CD14-positive monocyte (primary cell): ENCODE measurements around the gene ANKRD10. TPM values are rescaled to one million over a fixed set of nuclear protein-coding genes. Genes with fewer than 3 reads are reported as not detected.

Source experiments
- DNase-seq, 3 donors: peaks; one replicate each; pipeline ENCODE4 v3.0.0-alpha.2; 2011 to 2022
- H2AFZ ChIP-seq: 2 replicates; pipeline ENCODE4 v1.6.0; 2012; ENCODE audit warnings: mild to moderate bottlenecking, low read depth, low read length, inconsistent platforms; ENCODE audit not compliant: insufficient read depth, poor library complexity, severe bottlenecking
- H3K27ac ChIP-seq, 2 donors: 1 replicate in 1 of 2; 2 replicates in 1 of 2; pipeline ENCODE4 v1.5.1; 2012 to 2013; ENCODE audit warnings: low read length in 2 of 2, control low read depth in 1 of 2, inconsistent platforms in 1 of 2, low read depth in 1 of 2, mild to moderate bottlenecking in 1 of 2
- H3K27me3 ChIP-seq, 2 donors: one replicate each; pipeline versions ENCODE4 v1.6.0 to v1.6.1; 2011 to 2013; ENCODE audit warnings: low read length in 2 of 2; ENCODE audit not compliant: control insufficient read depth in 2 of 2, insufficient read depth in 2 of 2
- H3K36me3 ChIP-seq, 2 donors: replicated peaks in 1 of 2; 1 replicate in 1 of 2; 2 replicates in 1 of 2; pipeline versions ENCODE4 v1.5.1 to v1.6.1; 2012 to 2013; ENCODE audit warnings: low read length in 2 of 2, control low read depth in 1 of 2, inconsistent platforms in 1 of 2, mild to moderate bottlenecking in 1 of 2; ENCODE audit not compliant: insufficient read depth in 2 of 2, control insufficient read depth in 1 of 2
- H3K4me1 ChIP-seq, 2 donors: 1 replicate in 1 of 2; 2 replicates in 1 of 2; pipeline versions ENCODE4 v1.5.1 to v1.6.1; 2012 to 2013; ENCODE audit warnings: low read length in 2 of 2, control low read depth in 1 of 2, inconsistent platforms in 1 of 2, mild to moderate bottlenecking in 1 of 2, moderate library complexity in 1 of 2; ENCODE audit not compliant: insufficient read depth in 2 of 2, control insufficient read depth in 1 of 2
- H3K4me2 ChIP-seq: replicated peaks from 2 replicates; pipeline ENCODE3; 2012; ENCODE audit warnings: low read length, moderate library complexity, mild to moderate bottlenecking; ENCODE audit not compliant: poor library complexity, severe bottlenecking; ENCODE audit errors: extremely low read depth
- H3K4me3 ChIP-seq, 3 experiments: fragments of 200-600 bp in 1 of 3; sonication (generic) in 1 of 3; replicated peaks in 1 of 3; 1 replicate in 2 of 3; 2 replicates in 1 of 3; pipeline ENCODE4 v1.5.1; 2011 to 2013; ENCODE audit warnings: low read length in 3 of 3, mild to moderate bottlenecking in 3 of 3, control low read depth in 2 of 3, low read depth in 2 of 3, inconsistent platforms in 1 of 3, moderate library complexity in 1 of 3
- H3K79me2 ChIP-seq: 2 replicates; pipeline ENCODE4 v1.6.0; 2012; ENCODE audit warnings: mild to moderate bottlenecking, control low read depth, inconsistent platforms, low read length, moderate library complexity; ENCODE audit not compliant: insufficient read depth
- H3K9ac ChIP-seq: 2 replicates; pipeline ENCODE4 v1.6.0; 2017; ENCODE audit warnings: low read length, mild to moderate bottlenecking; ENCODE audit not compliant: insufficient read depth, poor library complexity, severe bottlenecking
- H3K9me3 ChIP-seq, 2 donors: replicated peaks in 1 of 2; 1 replicate in 1 of 2; 2 replicates in 1 of 2; pipeline versions ENCODE4 v1.5.1 to v1.6.1; 2012 to 2013; ENCODE audit warnings: low read length in 2 of 2, control low read depth in 1 of 2; ENCODE audit not compliant: control insufficient read depth in 1 of 2, insufficient read depth in 1 of 2
- H4K20me1 ChIP-seq: 2 replicates; pipeline ENCODE4 v1.6.0; 2012; ENCODE audit warnings: mild to moderate bottlenecking, low read length, control low read depth, moderate library complexity; ENCODE audit not compliant: insufficient read depth
- H3K27ac Mint-ChIP-seq, 7 donors: one replicate each; pipeline ENCODE4 v1.8.0; 2020; ENCODE audit warnings: mild to moderate bottlenecking in 7 of 7, mixed read lengths in 7 of 7, moderate library complexity in 6 of 7, inconsistent platforms in 2 of 7
- H3K27me3 Mint-ChIP-seq, 3 donors: one replicate each; pipeline ENCODE4 v1.8.0; 2021 to 2022; ENCODE audit warnings: low read depth in 3 of 3, mild to moderate bottlenecking in 3 of 3, mixed read lengths in 3 of 3, moderate library complexity in 3 of 3, inconsistent platforms in 1 of 3
- H3K36me3 Mint-ChIP-seq, 2 donors: one replicate each; pipeline ENCODE4 v1.8.0; 2020; ENCODE audit warnings: mixed read lengths in 2 of 2, inconsistent platforms in 1 of 2, mild to moderate bottlenecking in 1 of 2
- H3K4me1 Mint-ChIP-seq: one replicate; pipeline ENCODE4 v1.8.0; 2020; ENCODE audit warnings: mild to moderate bottlenecking, mixed read lengths
- H3K4me3 Mint-ChIP-seq, 2 donors: one replicate each; pipeline ENCODE4 v1.8.0; 2020; ENCODE audit warnings: mild to moderate bottlenecking in 2 of 2, mixed read lengths in 2 of 2, moderate library complexity in 1 of 2
- H3K9me3 Mint-ChIP-seq, 7 donors: one replicate each; pipeline ENCODE4 v1.8.0; 2020 to 2022; ENCODE audit warnings: mixed read lengths in 7 of 7, mild to moderate bottlenecking in 6 of 7, moderate library complexity in 6 of 7, inconsistent platforms in 2 of 7
- WGBS: methylation state at CpG from one replicate; pipeline ENCODE4 v1.1.5; 2013; ENCODE audit warnings: missing lambda C conversion rate; ENCODE audit not compliant: insufficient coverage; 5-methylcytosine and 5-hydroxymethylcytosine counted together
- intact Hi-C, 2 donors: fragments of 100-400 bp; cut with micrococcal nuclease; formaldehyde crosslinking; loops; one replicate each; pipeline versions ENCODE4 v1.15.0 to v1.15.1; 2023
- polyA plus RNA-seq, 3 donors: library from polyadenylated mRNA; depleted of rRNA in 1 of 3; unstranded in 2 of 3; stranded (reverse) in 1 of 3; fragments of 300-500 nt in 2 of 3; fragments of >200 nt in 1 of 3; fragmentation: Illumina TruSeq in 2 of 3; gene quantifications; 1 replicate in 2 of 3; 2 replicates in 1 of 3; pipeline ENCODE4 v1.2.3, GENCODE V29; 2012 to 2021
- TF ChIP-seq, protein P1 (sequence below): fragments of 200-600 bp; IDR thresholded peaks from one replicate; pipeline ENCODE4 v1.8.0; 2022; ENCODE audit warnings: antibody characterized with exemption, mild to moderate bottlenecking

Gene ANKRD10
- polyA plus RNA-seq, 3 donors: 30.5 to 79.9 (median 37.2) TPM

DNA sequence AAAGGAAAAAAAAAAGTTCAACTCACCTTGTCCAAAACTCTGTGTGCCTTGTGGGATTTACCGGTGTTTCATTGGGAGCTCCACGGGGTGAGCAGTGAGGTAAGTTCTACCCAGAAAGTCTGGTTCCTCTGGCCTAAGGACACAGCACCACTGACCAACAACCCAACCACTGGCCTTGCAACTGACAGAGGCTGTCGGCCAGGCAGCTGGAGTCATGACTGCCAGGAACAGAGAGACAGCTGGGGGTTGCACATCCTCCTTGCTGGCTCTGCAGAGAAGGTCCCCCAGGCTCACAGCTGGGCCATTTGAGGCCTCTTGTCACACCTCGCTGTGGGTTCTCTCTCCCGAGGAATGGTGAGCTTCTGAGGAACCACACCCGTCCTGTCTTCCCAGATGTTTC, 59.5 kb downstream of the ANKRD10 start:
- no peak overlapping the region for H3K27ac ChIP-seq
- no peaks in the 10 kb centered on the region for H4K20me1 ChIP-seq
- H3K9me3 ChIP-seq: peaks cover 0 to 8% of the 10 kb centered on the region in 2 donors
- H3K27ac Mint-ChIP-seq: no peak overlapping the region
- H3K9ac ChIP-seq: no peak overlapping the region
- no peaks in the 10 kb centered on the region for H3K27me3 ChIP-seq
- H3K4me2 ChIP-seq: no peak overlapping the region
- DNase-seq: no peak
- no peaks in the 10 kb centered on the region for H3K36me3 ChIP-seq
- no peaks in the 10 kb centered on the region for H3K79me2 ChIP-seq
- no peak overlapping the region for H3K4me3 Mint-ChIP-seq
- no peaks in the 10 kb centered on the region for H3K4me1 ChIP-seq
- H3K9me3 Mint-ChIP-seq: peaks cover 6 to 12% (median 11%) of the 10 kb centered on the region in 7 donors
- no peaks in the 10 kb centered on the region for H3K4me1 Mint-ChIP-seq
- 79% methylated on average over 4 of the region's 6 CpGs for WGBS
- H3K4me3 ChIP-seq: no peak overlapping the region
- no peak overlapping the region for H2AFZ ChIP-seq
- TF ChIP-seq, protein P1, sequence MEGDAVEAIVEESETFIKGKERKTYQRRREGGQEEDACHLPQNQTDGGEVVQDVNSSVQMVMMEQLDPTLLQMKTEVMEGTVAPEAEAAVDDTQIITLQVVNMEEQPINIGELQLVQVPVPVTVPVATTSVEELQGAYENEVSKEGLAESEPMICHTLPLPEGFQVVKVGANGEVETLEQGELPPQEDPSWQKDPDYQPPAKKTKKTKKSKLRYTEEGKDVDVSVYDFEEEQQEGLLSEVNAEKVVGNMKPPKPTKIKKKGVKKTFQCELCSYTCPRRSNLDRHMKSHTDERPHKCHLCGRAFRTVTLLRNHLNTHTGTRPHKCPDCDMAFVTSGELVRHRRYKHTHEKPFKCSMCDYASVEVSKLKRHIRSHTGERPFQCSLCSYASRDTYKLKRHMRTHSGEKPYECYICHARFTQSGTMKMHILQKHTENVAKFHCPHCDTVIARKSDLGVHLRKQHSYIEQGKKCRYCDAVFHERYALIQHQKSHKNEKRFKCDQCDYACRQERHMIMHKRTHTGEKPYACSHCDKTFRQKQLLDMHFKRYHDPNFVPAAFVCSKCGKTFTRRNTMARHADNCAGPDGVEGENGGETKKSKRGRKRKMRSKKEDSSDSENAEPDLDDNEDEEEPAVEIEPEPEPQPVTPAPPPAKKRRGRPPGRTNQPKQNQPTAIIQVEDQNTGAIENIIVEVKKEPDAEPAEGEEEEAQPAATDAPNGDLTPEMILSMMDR: no peak
- no peaks in the 10 kb centered on the region for H3K36me3 Mint-ChIP-seq
- peaks cover 8 to 12% (median 8%) of the 10 kb centered on the region in 3 donors for H3K27me3 Mint-ChIP-seq
- intact Hi-C loops: no loop called here

DNA sequence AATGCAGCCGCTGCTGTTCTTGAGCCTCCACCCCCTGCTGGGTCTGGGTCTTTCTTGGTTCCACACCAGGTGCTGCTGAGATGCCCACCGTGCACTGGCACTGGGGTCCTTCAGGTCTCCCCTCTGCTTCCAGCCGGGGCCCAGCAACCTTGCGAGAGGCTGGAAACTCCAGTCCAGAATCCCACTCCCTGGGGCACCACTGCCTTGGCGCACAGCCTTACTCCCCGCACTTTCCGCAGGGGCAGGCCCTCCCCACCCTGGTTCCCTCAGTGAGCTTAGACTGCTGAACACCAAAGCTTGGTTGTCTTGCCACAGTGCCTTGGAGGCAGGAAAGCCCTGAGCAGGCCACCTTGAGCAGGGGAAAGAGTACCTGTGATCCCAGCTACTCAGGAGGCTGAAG, 60.0 kb downstream of the ANKRD10 start:
- Mint-ChIP-seq H3K9me3 (peaks cover 6 to 12% (median 11%) of the 10 kb centered on the region in 7 donors), H3K27ac (no peak overlapping the region), H3K4me1 (no peaks in the 10 kb centered on the region), H3K36me3 (no peaks in the 10 kb centered on the region), H3K27me3 (peaks cover 9 to 13% (median 12%) of the 10 kb centered on the region in 3 donors), H3K4me3 (no peak overlapping the region)
- Histone ChIP-seq H3K4me1 (no peaks in the 10 kb centered on the region), H3K27me3 (no peaks in the 10 kb centered on the region), H3K27ac (no peak overlapping the region), H3K9ac (no peak overlapping the region), H3K36me3 (no peaks in the 10 kb centered on the region), H3K79me2 (no peaks in the 10 kb centered on the region), H3K4me2 (no peak overlapping the region), H4K20me1 (no peaks in the 10 kb centered on the region), H2AFZ (no peak overlapping the region), H3K9me3 (peaks cover 0 to 8% of the 10 kb centered on the region in 2 donors), H3K4me3 (no peak overlapping the region)
- no peak for DNase-seq
- intact Hi-C loops: no loop called here
- 99% methylated on average over 7 of the region's 7 CpGs for WGBS
- TF ChIP-seq, protein P1: no peak
